IMR-90 (cell line): ENCODE results near the gene PTPN13. TPM values are rescaled to one million over a fixed set of nuclear protein-coding genes. Genes with fewer than 3 reads are reported as not detected.

Experiments
- ATAC-seq: fragments of 200-7000 bp; cut with Tn5 transposase; 2 replicates; pipeline ENCODE4 v1.9.1; 2020; ENCODE audit warnings: low read depth, mild to moderate bottlenecking, moderate library complexity
- BruUV-seq: library from RNA; stranded (reverse); fragments of 400-500 nt; replicated peaks from 2 replicates; lab custom pipeline; 2021; lab: Mats Ljungman, UMichigan
- CTCF ChIA-PET: fragments of 300-600 bp; formaldehyde crosslinking; extraction: SDS; loops from one replicate; lab custom pipeline; 2021; ENCODE audit warnings: antibody characterized with exemption; lab: Yijun Ruan, JAX
- POLR2A ChIA-PET: fragments of 300-600 bp; sonication (Branson Sonifier 250); formaldehyde crosslinking; loops from one replicate; lab custom pipeline; 2022; ENCODE audit warnings: antibody characterized with exemption; ENCODE audit not compliant: unreplicated experiment; lab: Charles Lee
- DNase-seq: peaks from one replicate; pipeline ENCODE4 v3.0.0; 2013
- H2AFZ ChIP-seq: replicated peaks from 2 replicates; pipeline ENCODE3; 2013; ENCODE audit warnings: low read length, mild to moderate bottlenecking; ENCODE audit not compliant: poor library complexity
- H2AK5ac ChIP-seq: 2 replicates; pipeline ENCODE4 v1.6.1; 2013; ENCODE audit warnings: low read depth, low read length, inconsistent platforms
- H2AK9ac ChIP-seq: replicated peaks from 2 replicates; pipeline ENCODE3; 2013; ENCODE audit warnings: mild to moderate bottlenecking, low read depth, low read length, moderate library complexity; ENCODE audit not compliant: poor library complexity
- H2BK120ac ChIP-seq: 2 replicates; pipeline ENCODE4 v1.6.1; 2013; ENCODE audit warnings: low read depth, low read length, inconsistent platforms
- H2BK15ac ChIP-seq: 3 replicates; pipeline ENCODE4 v1.6.1; 2013; ENCODE audit warnings: low read depth, low read length, inconsistent platforms
- H2BK20ac ChIP-seq: 2 replicates; pipeline ENCODE4 v1.6.1; 2013; ENCODE audit warnings: low read depth, mild to moderate bottlenecking, inconsistent platforms, low read length, moderate library complexity
- H2BK5ac ChIP-seq: 2 replicates; pipeline ENCODE4 v1.6.1; 2013; ENCODE audit warnings: mild to moderate bottlenecking, low read depth, low read length, inconsistent platforms; ENCODE audit not compliant: poor library complexity, severe bottlenecking
- H3K14ac ChIP-seq: replicated peaks from 2 replicates; pipeline ENCODE4 v1.6.1; 2013; ENCODE audit warnings: low read depth, low read length, inconsistent platforms
- H3K18ac ChIP-seq: 2 replicates; pipeline ENCODE4 v1.6.1; 2013; ENCODE audit warnings: low read depth, low read length, control low read depth
- H3K23ac ChIP-seq: 2 replicates; pipeline ENCODE4 v1.6.1; 2013; ENCODE audit warnings: low read depth, low read length, inconsistent platforms
- H3K27ac ChIP-seq: 2 replicates; pipeline ENCODE4 v1.5.1; 2013; ENCODE audit warnings: mild to moderate bottlenecking, control low read depth, low read length; ENCODE audit not compliant: insufficient read depth
- H3K27me3 ChIP-seq: 2 replicates; pipeline ENCODE4 v1.6.1; 2013; ENCODE audit warnings: low read length; ENCODE audit not compliant: control insufficient read depth, insufficient read depth
- H3K36me3 ChIP-seq: 2 replicates; pipeline ENCODE4 v1.6.1; 2013; ENCODE audit warnings: low read length, mixed read lengths; ENCODE audit not compliant: control insufficient read depth, insufficient read depth
- H3K4ac ChIP-seq: 2 replicates; pipeline ENCODE4 v1.6.1; 2013; ENCODE audit warnings: low read depth, low read length, inconsistent platforms
- H3K4me1 ChIP-seq: 2 replicates; pipeline ENCODE4 v1.6.1; 2013; ENCODE audit warnings: low read length, mixed read lengths; ENCODE audit not compliant: control insufficient read depth, insufficient read depth
- H3K4me2 ChIP-seq: 2 replicates; pipeline ENCODE4 v1.6.1; 2013; ENCODE audit warnings: low read depth, mild to moderate bottlenecking, control low read depth, low read length, moderate library complexity
- H3K4me3 ChIP-seq: 2 replicates; pipeline ENCODE4 v1.5.1; 2013; ENCODE audit warnings: low read depth, mild to moderate bottlenecking, control low read depth, low read length, moderate library complexity; ENCODE audit not compliant: insufficient read depth
- H3K56ac ChIP-seq: 2 replicates; pipeline ENCODE4 v1.6.1; 2013; ENCODE audit warnings: low read length, inconsistent platforms; ENCODE audit not compliant: insufficient read depth; ENCODE audit errors: extremely low read depth
- H3K79me1 ChIP-seq, 2 experiments: 2 replicates each; pipeline ENCODE4 v1.6.1; 2013; ENCODE audit warnings: low read length in 2 of 2, inconsistent platforms in 1 of 2, low read depth in 1 of 2
- H3K9ac ChIP-seq: 2 replicates; pipeline ENCODE4 v1.6.1; 2013; ENCODE audit warnings: low read depth, low read length, control low read depth
- H3K9me1 ChIP-seq: 2 replicates; pipeline ENCODE4 v1.6.1; 2013; ENCODE audit warnings: low read length, inconsistent platforms; ENCODE audit not compliant: insufficient read depth
- H3K9me3 ChIP-seq: 2 replicates; pipeline ENCODE4 v1.6.1; 2013; ENCODE audit warnings: low read length; ENCODE audit not compliant: control insufficient read depth, insufficient read depth
- H4K20me1 ChIP-seq: 2 replicates; pipeline ENCODE4 v1.6.1; 2013; ENCODE audit warnings: low read length, inconsistent platforms; ENCODE audit not compliant: insufficient read depth
- H4K5ac ChIP-seq: 2 replicates; pipeline ENCODE4 v1.6.1; 2013; ENCODE audit warnings: mild to moderate bottlenecking, low read depth, low read length, control low read depth
- H4K8ac ChIP-seq, 2 experiments: 2 replicates each; pipeline ENCODE4 v1.6.1; 2013; ENCODE audit warnings: low read depth in 2 of 2, low read length in 2 of 2, control low read depth in 1 of 2, inconsistent platforms in 1 of 2
- H4K91ac ChIP-seq: 2 replicates; pipeline ENCODE4 v1.6.1; 2013; ENCODE audit warnings: low read depth, low read length, inconsistent platforms; ENCODE audit not compliant: insufficient read depth
- CHD1 ChIP-seq: IDR thresholded peaks from 2 replicates; pipeline ENCODE4 v1.6.1; 2012; ENCODE audit warnings: low read depth, low read length, improper control_type of control experiment
- FOS ChIP-seq: fragments of 150-350 bp; IDR thresholded peaks from 2 replicates; pipeline ENCODE4 v1.6.1; 2016; ENCODE audit warnings: low read depth, low read length
- NFE2L2 ChIP-seq: fragments of 150-350 bp; IDR thresholded peaks from 2 replicates; pipeline ENCODE4 v1.6.1; 2016; ENCODE audit warnings: low read depth, mild to moderate bottlenecking, low read length
- POLR2A ChIP-seq: IDR thresholded peaks from 2 replicates; pipeline ENCODE4 v1.6.1; 2012; ENCODE audit warnings: mild to moderate bottlenecking, low read depth, low read length
- RCOR1 ChIP-seq: IDR thresholded peaks from 2 replicates; pipeline ENCODE4 v1.6.1; 2012; ENCODE audit warnings: mild to moderate bottlenecking, low read length, improper control_type of control experiment; ENCODE audit not compliant: insufficient replicate concordance
- SMC3 ChIP-seq: fragments of 150-350 bp; IDR thresholded peaks from 2 replicates; pipeline ENCODE4 v1.6.1; 2016; ENCODE audit warnings: low read depth, mild to moderate bottlenecking, antibody characterized with exemption, low read length, moderate library complexity
- WGBS, 2 experiments: methylation state at CpG; one replicate each; pipeline versions ENCODE4 v1.1.5 to v1.1.7; 2013; ENCODE audit warnings: missing lambda C conversion rate in 2 of 2; ENCODE audit not compliant: insufficient read length in 1 of 2; ENCODE audit errors: extremely low coverage in 2 of 2; 5-methylcytosine and 5-hydroxymethylcytosine counted together
- dilution Hi-C: fragments of 300-500 bp; cut with HindIII; formaldehyde crosslinking; loops from one replicate; pipeline ENCODE4 v1.14.3; 2018; ENCODE audit warnings: low sequenced_read_pairs; ENCODE audit not compliant: unreplicated experiment
- in situ Hi-C: fragments of 300-500 bp; cut with MboI; formaldehyde crosslinking; loops from 3 replicates; pipeline ENCODE4 v1.14.3; 2019; ENCODE audit warnings: low sequenced_read_pairs, inconsistent platforms, mixed read lengths
- intact Hi-C: fragments of 100-400 bp; cut with micrococcal nuclease; formaldehyde crosslinking; loops from 2 replicates; pipeline ENCODE4 v1.10.0; 2022
- polyA plus RNA-seq, 3 experiments: library from polyadenylated mRNA; depleted of rRNA; stranded (reverse); fragments of >200 nt; gene quantifications; 2 replicates each; pipeline ENCODE4 v1.2.3, GENCODE V29; 2012; ENCODE audit warnings: low replicate concordance in 1 of 3
- total RNA-seq: library from RNA; depleted of rRNA; stranded (reverse); fragments of >200 nt; gene quantifications from 2 replicates; pipeline ENCODE4 v1.2.3, GENCODE V29; 2012
- TF ChIP-seq, protein P1 (sequence below): conservative IDR thresholded peaks from 2 replicates; pipeline ENCODE4 v1.5.1; 2012; ENCODE audit warnings: mild to moderate bottlenecking, low read depth, low read length, improper control_type of control experiment

PTPN13 gene
- total and polyA plus RNA-seq, 2 of the 4 experiments (the other 2 are of a cell fraction), result 7.7 to 29.0 TPM

DNA sequence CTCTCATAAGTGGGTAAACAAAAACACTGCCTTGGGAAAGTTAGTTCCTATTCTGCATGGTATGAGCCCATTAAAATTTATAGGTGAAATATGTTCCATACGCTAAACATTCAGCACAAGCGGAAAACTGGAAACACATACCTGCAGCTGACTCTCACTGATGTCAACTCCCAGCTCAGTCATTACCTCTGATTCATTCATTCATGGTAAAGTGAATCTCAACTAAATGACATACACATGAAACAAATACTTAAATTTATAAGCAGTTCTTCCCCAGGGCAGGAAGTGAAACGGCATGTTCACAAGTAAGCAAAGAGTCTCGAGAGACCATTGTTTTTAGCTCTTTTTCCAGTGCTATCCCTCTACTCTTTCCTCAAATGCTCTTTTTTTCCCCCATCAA is 253.5 kb downstream of the PTPN13 start:
- dilution Hi-C loops, result no loop called here
- in situ Hi-C loops, result no loop called here
- Histone ChIP-seq H4K20me1 (no peaks in the 10 kb centered on the region), H3K9me3 (no peaks in the 10 kb centered on the region), H3K27ac (no peak overlapping the region), H2AFZ (no peak overlapping the region), H3K4me2 (no peak overlapping the region), H3K18ac (no peak overlapping the region), H3K4me1 (no peaks in the 10 kb centered on the region), H3K23ac (no peak overlapping the region), H4K8ac (no peak overlapping the region), H2AK9ac (no peak overlapping the region), H3K27me3 (no peaks in the 10 kb centered on the region), H3K4ac (no peak overlapping the region), H3K4me3 (no peak overlapping the region), H2AK5ac (no peak overlapping the region; the same call in 1 of the 2 replicates), H2BK120ac (peak overlapping the region; percentile 60; the same call in 1 of the 2 replicates), H4K5ac (no peak overlapping the region), H2BK15ac (no peak overlapping the region), H3K36me3 (no peaks in the 10 kb centered on the region), H2BK20ac (no peak overlapping the region), H3K79me1 (no peaks in the 10 kb centered on the region), H3K9me1 (0 out of 2 replicates have a peak, but pooled peaks cover 2% of the 10 kb centered on the region), H3K9ac (no peak overlapping the region), H4K91ac (no peak overlapping the region; the same call in 1 of the 2 replicates), H2BK5ac (no peak overlapping the region), H3K56ac (no peak overlapping the region), H3K14ac (no peak overlapping the region; the same call in 1 of the 2 replicates)
- POLR2A ChIA-PET, result no interaction called here
- TF ChIP-seq SMC3, result no peak
- no peak for TF ChIP-seq RCOR1
- TF ChIP-seq FOS, result no peak
- TF ChIP-seq CHD1, result no peak
- TF ChIP-seq NFE2L2, result no peak
- TF ChIP-seq POLR2A, result no peak
- TF ChIP-seq, protein P1, sequence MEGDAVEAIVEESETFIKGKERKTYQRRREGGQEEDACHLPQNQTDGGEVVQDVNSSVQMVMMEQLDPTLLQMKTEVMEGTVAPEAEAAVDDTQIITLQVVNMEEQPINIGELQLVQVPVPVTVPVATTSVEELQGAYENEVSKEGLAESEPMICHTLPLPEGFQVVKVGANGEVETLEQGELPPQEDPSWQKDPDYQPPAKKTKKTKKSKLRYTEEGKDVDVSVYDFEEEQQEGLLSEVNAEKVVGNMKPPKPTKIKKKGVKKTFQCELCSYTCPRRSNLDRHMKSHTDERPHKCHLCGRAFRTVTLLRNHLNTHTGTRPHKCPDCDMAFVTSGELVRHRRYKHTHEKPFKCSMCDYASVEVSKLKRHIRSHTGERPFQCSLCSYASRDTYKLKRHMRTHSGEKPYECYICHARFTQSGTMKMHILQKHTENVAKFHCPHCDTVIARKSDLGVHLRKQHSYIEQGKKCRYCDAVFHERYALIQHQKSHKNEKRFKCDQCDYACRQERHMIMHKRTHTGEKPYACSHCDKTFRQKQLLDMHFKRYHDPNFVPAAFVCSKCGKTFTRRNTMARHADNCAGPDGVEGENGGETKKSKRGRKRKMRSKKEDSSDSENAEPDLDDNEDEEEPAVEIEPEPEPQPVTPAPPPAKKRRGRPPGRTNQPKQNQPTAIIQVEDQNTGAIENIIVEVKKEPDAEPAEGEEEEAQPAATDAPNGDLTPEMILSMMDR, result no peak
- 100% methylated on average over 1 of the region's 4 CpGs; no CpG with 5 or more reads in 1 of the 2 experiments for WGBS, 2 experiments
- no TSS peak for BruUV-seq
- CTCF ChIA-PET, result interaction anchor here (0.6 to 0.8 kb wide), 2 partner anchors 8 to 316 kb away, joined by 3 to 4 read pairs; no protein-coding TSS in a partner anchor
- intact Hi-C loops, result no loop called here
- ATAC-seq (no peak), DNase-seq (no peak)
